Heart right ventricle (tissue), 16 donors: ENCODE results near the gene GAB2. TPM values are rescaled to one million over a fixed set of nuclear protein-coding genes. Genes with fewer than 3 reads are reported as not detected.

Experiments used
- ATAC-seq, 8 donors: fragments of 200-7000 bp; cut with Tn5 transposase; one replicate each; pipeline ENCODE4 v1.9.1; 2020; ENCODE audit warnings: mild to moderate bottlenecking in 8 of 8, moderate library complexity in 8 of 8, moderate number of reproducible peaks in 1 of 8
- DNase-seq, 2 donors: peaks; one replicate each; pipeline ENCODE4 v3.0.0-alpha.2; 2020
- H3K27ac ChIP-seq, 10 donors: fragments of 200-600 bp; sonication (generic) in 2 of 10; one replicate each; pipeline versions ENCODE4 v1.5.0 to v1.8.0; 2020 to 2022; ENCODE audit warnings: mild to moderate bottlenecking in 3 of 10
- H3K27me3 ChIP-seq, 7 donors: fragments of 200-600 bp; one replicate each; pipeline ENCODE4 v1.8.0; 2021 to 2022; ENCODE audit warnings: mild to moderate bottlenecking in 2 of 7
- H3K36me3 ChIP-seq, 9 donors: fragments of 200-600 bp; sonication (generic) in 1 of 9; one replicate each; pipeline versions ENCODE4 v1.5.0 to v1.8.0; 2020 to 2022; ENCODE audit warnings: mild to moderate bottlenecking in 2 of 9
- H3K4me1 ChIP-seq, 9 donors: fragments of 200-600 bp; sonication (generic) in 1 of 9; one replicate each; pipeline versions ENCODE4 v1.5.0 to v1.8.0; 2020 to 2022; ENCODE audit warnings: mild to moderate bottlenecking in 4 of 9
- H3K4me3 ChIP-seq, 10 donors: fragments of 200-600 bp; sonication (generic) in 2 of 10; one replicate each; pipeline versions ENCODE4 v1.5.0 to v1.8.0; 2020 to 2022; ENCODE audit warnings: mild to moderate bottlenecking in 7 of 10, moderate library complexity in 2 of 10
- H3K9me3 ChIP-seq, 11 donors: fragments of 200-600 bp in 10 of 11; sonication (generic) in 2 of 11; one replicate each; pipeline versions ENCODE4 v1.5.0 to v1.8.0; 2013 to 2022; ENCODE audit warnings: mild to moderate bottlenecking in 2 of 11, control low read depth in 1 of 11, moderate library complexity in 1 of 11
- CTCF ChIP-seq, 9 donors: fragments of 200-600 bp; sonication (generic) in 2 of 9; IDR thresholded peaks; one replicate each; pipeline versions ENCODE4 v1.5.0 to v1.8.0; 2021 to 2022; ENCODE audit warnings: antibody characterized with exemption in 9 of 9, mild to moderate bottlenecking in 5 of 9, moderate library complexity in 1 of 9
- WGBS, 2 donors: extraction: QIAGEN DNeasy Blood & Tissue Kit; methylation state at CpG; one replicate each; pipeline ENCODE4 v1.1.7; 2013; ENCODE audit warnings: inconsistent platforms in 1 of 2; 5-methylcytosine and 5-hydroxymethylcytosine counted together
- intact Hi-C, 10 donors: fragments of 100-400 bp; cut with DNase I; formaldehyde crosslinking; loops; one replicate each; pipeline versions ENCODE4 v1.11.1 to v1.14.2; 2022
- polyA plus RNA-seq, 2 donors: library from polyadenylated mRNA; stranded (reverse); fragments of 200-250 nt; gene quantifications; one replicate each; pipeline ENCODE4 v1.2.3, GENCODE V29; 2013
- total RNA-seq, 10 donors: library from RNA; stranded (reverse); fragmentation: NEBNext Ultra II Directional in 3 of 10; extraction: Animal tissue kit (Norgen Biotek cat#: 25700) in 3 of 10; gene quantifications; one replicate each; pipeline versions ENCODE4 v1.2.1 to v1.2.4, GENCODE V29; 2021 to 2023
- donor health status: Arrhythmogenic right ventricular cardiomyopathy.
- donor health status: ischemic (EF 13 %, LVEDD 7.1; RV severe dilation, severe dysfunction).
- donor health status: healthy with polysubstance abuse.
- donor health status: DM: no; HTN: yes; CAD: no.
- donor health status: DM: no; HTN: no; CAD: no.
- donor health status: ischemic (EF 25% LVEDD 6.9; RV normal size, moderate dysfunction).
- donor health status: ischemic (EF 25% LVEDD 5.7; RV mildly dilated, moderate dysfunction).
- donor health status: healthy.
- donor health status: DM: yes; HTN: yes; CAD: no.
- donor health status: Ischemic cardiomyopathy.
- donor health status: ischemic (EF 35%, LVEDD 5.7; RV mildly dilated, moderate dysfunction).
- donor health status: nonischemic (EF 11% LVEDD 7.7; RV severe dilation, severe dysfunction).
- donor health status: DM: yes; HTN: yes; CAD: no.
- donor health status: PGD.
- donor health status: ischemic (EF 29% LVEDD 5.4; RV normal size, mild dysfunction).
- donor health status: nonischemic (EF 23%, LVEDD 6.1; RV moderate dilation, normal function).

Gene GAB2
- total and polyA plus RNA-seq, 12 donors, result 5.0 to 44.6 (median 27.0) TPM

- WGBS, 2 donors, result 81 to 90% methylated on average over 3 of the region's 3 CpGs
- TF ChIP-seq CTCF (IDR thresholded peaks at IDR 0.05), result no peak
- intact Hi-C loops, result no loop called here
- Histone ChIP-seq H3K36me3 (no peaks in the 10 kb centered on the region), H3K27me3 (no peaks in the 10 kb centered on the region), H3K4me3 (no peak overlapping the region), H3K4me1 (peaks cover 0 to 70% (median 28%) of the 10 kb centered on the region in 9 donors), H3K27ac (no peak overlapping the region), H3K9me3 (no peaks in the 10 kb centered on the region)
- no peak for ATAC-seq
- DNase-seq, result no peak
Measured at GRCh38 chr11:78397398-78397797, 20.2 kb downstream of the GAB2 start.

GRCh38 chr11:78395597-78395996, 22.0 kb downstream of the GAB2 start:
- DNase-seq (no peak), ATAC-seq (no peak)
- Histone ChIP-seq H3K9me3 (no peaks in the 10 kb centered on the region), H3K27ac (no peak overlapping the region), H3K4me1 (peaks cover 0 to 79% (median 44%) of the 10 kb centered on the region in 9 donors), H3K36me3 (no peaks in the 10 kb centered on the region), H3K27me3 (no peaks in the 10 kb centered on the region), H3K4me3 (no peak overlapping the region)
- WGBS, 2 donors, result 93 to 97% methylated on average over 1 of the region's 1 CpG
- TF ChIP-seq CTCF (IDR thresholded peaks at IDR 0.05), result no peak
- intact Hi-C loops, result no loop called here

- no peak for TF ChIP-seq CTCF (IDR thresholded peaks at IDR 0.05)
- 52 to 55% methylated on average over 2 of the region's 2 CpGs for WGBS, 2 donors
- Histone ChIP-seq H3K36me3 (no peaks in the 10 kb centered on the region), H3K27ac (no peak overlapping the region), H3K4me1 (peaks cover 0 to 65% (median 39%) of the 10 kb centered on the region in 9 donors), H3K4me3 (no peak overlapping the region), H3K27me3 (no peaks in the 10 kb centered on the region), H3K9me3 (no peaks in the 10 kb centered on the region)
- intact Hi-C loops, result no loop called here
- DNase-seq, result no peak
- no peak for ATAC-seq
Measured at GRCh38 chr11:78392854-78393253, 24.8 kb downstream of the GAB2 start.

GRCh38 chr11:78391424-78391823, 26.2 kb downstream of the GAB2 start:
- intact Hi-C loops, result no loop called here
- Histone ChIP-seq H3K27me3 (no peaks in the 10 kb centered on the region), H3K36me3 (no peaks in the 10 kb centered on the region), H3K4me1 (peaks cover 0 to 69% (median 39%) of the 10 kb centered on the region in 9 donors), H3K9me3 (no peaks in the 10 kb centered on the region), H3K27ac (peak overlapping the region in 1 of 10 donors; percentile 31), H3K4me3 (no peak overlapping the region)
- DNase-seq, result no peak
- no peak for TF ChIP-seq CTCF (IDR thresholded peaks at IDR 0.05)
- 64 to 87% methylated on average over 1 of the region's 1 CpG for WGBS, 2 donors
- peak in 1 of 8 donors; percentile 18 for ATAC-seq
